Stimulated activated CD4-positive, alpha-beta T cell treated with anti-CD3 and anti-CD28 coated beads, TNF-alpha, amount 100 ng/mL, for 1 hour (primary cell): ENCODE data around the gene CEP295NL.
A peak's percentile ranks its signal among the peaks of the same experiment; 100 is the strongest.
"Not testable (repeated sequence)": the region's sequence is repeated elsewhere in the genome, so short reads cannot be mapped to it uniquely, and the experiment has no call there.

Experiments used
- DNase-seq, 3 donors: peaks; one replicate each; pipeline ENCODE4 v3.0.0-alpha.2; 2020; ENCODE audit warnings: low read depth in 3 of 3, low spot score in 1 of 3

Gene CEP295NL

DNA sequence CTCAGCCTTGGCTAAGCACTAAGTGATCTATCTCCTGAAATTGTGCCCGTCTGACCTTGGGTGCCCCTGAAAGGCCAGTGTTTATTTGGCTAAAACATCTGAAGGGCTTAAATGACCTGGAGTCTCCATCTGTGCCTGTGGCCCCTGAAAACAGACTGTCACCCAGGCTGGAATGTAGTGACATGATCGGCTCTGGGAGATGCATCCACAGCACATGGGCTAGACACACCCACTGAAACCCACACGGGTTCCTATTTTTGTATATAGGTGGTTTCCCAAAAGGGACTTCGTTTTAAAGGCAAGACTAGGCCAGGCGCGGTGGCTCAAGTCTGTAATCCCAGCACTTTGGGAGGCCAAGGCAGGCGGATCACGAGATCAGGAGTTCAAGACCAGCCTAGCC is 13.5 kb downstream of the CEP295NL start:
- no peak for DNase-seq

DNA sequence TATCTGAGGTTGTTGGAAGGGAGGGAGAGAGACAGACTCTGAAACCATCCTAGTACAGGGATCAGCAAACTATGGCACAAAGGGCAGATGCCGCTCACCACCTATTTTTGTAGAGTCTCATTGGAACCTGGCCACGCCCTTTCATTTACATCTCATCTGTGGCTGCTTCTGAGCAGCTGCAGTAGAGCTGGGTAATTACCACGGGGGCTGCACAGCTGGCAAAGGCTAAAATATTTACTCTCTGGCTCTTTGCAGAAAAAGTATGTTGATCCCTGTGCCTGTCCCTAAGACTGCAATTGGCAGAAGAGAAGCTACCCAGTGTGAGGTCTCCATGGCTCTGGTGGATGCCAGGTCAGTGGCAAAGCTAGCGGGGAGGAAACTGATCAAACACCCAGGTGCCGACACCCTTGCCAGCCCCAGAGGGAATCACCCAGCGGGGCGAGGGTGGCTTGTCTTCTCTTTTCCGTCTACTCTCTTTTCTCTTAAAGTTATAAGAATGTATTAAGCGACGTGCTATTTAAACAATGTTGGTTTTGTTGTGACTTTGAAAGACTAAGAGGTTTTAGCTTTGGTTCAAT is 14.0 kb downstream of the CEP295NL start:
- DNase-seq, result no peak

DNA sequence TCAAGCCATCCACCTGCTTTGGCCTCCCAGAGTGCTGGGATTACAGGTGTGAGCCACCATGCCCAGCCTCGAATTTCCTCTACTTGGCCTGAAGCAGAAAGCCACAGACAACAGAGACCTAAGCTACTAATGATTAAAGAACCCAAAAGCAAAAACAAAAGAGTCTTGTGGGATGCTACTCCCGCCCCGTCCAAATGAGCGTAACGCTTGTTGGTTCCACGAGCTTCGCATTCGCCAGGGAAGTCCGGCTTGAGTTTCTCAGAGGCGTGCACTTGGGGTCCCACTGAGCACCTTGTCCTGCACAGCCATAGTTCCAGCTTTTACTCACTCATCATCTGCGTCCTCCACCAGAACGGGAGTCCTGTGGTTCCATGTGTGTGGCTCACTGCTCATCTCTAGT is 16.0 kb downstream of the CEP295NL start:
- DNase-seq, result no peak

DNA sequence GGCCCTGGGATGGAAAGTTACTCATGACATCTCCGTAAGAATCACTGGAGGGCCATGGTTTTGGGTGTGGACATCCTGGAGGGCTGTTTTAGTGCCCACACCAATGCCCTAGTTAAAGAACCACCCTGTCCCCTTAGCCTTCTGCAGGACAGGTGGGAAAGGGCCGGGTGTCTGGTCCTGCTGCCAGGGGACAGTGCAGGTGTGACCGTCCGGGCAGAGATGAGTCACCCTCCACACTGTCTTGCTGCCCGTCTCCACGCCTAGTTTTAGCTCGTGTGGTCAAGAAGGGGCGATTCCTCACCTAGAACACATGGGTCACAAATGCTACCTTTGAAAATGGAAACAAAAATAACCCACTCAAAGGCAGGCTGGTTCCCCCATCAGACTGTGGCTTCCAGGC is 17.0 kb downstream of the CEP295NL start:
- no peak for DNase-seq

DNA sequence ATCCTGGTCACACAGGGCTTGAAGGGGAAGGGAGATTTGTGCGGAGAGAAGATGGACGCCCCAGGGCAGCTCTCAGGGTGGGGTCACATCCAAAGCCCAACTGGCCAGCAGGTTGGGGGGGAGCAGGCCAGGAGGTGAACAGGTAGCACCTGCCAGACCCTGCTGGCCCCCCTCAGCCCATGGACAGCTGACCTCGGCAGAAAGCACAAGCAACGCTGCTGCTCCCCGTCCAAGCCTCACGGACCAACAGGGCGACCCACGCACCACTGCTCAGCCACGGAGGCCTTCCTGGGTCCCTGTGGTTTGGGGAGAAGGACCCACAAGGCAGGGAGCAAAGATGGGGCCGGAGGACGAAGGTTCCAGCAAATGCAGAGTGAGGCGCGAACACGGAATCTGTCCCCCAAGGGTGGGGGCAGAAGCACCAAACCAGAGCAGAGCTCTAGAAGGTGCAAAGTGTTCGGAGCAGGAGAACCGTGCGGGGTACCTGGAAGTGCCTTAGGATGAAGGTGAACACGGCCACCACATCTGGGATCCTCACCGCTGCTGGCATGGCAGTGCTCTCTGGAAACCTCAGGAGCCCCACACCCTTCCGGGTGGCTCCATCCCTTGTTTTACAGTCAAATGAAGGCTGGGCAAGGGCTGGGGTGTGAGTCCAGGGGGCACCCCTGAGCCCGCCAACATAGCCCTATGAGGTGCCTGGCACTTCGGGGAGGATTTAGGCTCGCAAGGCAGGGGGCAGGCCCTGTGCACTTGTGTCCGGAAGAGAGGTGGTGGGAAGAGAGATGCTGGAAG is 17.9 kb downstream of the CEP295NL start:
- DNase-seq, result no peak

DNA sequence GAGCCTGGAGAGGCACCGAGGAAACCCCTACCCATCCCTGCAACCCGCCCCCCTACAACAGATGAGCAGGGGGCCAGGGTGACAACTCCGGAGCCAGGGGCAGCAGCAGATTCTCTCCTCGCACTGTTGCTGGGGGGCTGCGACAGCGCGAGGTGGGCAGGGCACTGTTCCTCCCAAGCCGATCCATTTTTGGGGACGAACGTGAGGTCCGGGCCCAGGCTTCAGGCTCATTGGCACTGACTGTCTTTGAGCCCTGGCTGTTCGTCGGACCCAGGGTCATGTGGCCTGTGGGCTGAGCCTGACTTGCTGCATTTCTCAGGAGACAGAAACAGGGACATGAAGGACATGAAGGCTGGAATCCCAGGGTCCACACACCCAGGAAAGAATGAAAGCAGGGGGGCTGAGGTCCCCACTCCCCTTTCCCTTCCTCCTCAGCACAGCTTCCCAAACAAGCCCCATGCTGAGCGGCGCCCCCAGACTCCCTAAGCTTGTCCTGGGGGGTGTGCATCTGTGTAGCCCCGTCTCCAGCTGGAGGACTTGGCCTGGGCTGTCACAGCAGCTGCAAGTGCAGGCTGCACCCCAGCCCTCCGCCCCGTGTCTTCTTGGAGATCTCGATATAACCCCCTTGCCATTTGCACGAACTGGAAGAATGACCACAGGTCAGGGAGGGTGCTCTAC is 18.7 kb downstream of the CEP295NL start:
- DNase-seq, result no peak

DNA sequence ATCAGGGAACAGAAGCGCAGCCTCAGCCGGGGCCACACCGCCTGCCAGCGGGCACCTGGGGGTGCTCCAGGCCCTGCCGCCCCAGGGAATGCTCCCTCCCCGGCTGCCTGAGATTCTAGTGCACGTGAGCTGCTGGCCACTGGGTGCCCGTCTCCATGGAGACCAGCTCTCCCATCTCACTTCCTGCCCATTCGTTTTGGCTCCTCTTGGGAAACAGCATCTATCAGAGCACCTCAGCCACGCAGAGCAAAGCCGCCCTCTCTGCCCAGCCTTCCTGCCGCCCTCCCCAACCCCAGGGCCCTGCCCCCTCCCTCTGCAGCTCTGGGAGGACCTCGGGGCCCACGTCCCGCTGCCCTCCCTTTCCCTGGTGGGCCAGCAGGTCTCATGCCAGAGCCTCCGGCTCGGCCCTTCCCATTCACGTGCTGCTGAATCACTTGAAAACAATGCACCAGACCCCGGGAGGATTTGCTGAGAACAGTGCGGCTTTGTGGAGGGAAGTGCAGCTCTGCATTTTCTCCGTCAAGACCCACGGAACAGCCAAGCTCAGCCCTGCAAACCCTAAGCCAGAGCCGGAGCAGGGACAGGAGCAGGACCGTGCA is 19.4 kb downstream of the CEP295NL start:
- DNase-seq, result no peak

DNA sequence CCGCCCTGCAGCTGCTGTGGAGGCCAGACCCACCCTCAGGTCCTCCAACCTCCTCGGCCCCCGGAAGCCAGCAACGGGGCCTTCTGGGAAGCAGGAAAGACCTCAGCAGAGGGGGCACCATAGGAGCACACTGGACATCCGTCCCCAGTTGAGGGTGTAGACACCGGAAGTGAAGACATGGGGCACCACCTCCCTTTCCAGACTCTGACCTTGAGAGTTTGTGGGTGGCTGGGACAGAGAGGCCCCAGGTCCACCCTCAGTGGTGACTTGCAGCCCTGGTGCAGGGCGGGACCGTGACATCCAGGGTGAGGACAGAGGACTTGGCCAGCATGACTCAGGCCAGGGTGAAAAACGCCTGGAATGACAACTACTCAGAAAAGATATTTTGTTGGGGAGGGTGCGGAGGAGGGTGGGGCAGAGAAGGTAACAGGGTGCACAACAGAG is 19.9 kb downstream of the CEP295NL start:
- no peak for DNase-seq

DNA sequence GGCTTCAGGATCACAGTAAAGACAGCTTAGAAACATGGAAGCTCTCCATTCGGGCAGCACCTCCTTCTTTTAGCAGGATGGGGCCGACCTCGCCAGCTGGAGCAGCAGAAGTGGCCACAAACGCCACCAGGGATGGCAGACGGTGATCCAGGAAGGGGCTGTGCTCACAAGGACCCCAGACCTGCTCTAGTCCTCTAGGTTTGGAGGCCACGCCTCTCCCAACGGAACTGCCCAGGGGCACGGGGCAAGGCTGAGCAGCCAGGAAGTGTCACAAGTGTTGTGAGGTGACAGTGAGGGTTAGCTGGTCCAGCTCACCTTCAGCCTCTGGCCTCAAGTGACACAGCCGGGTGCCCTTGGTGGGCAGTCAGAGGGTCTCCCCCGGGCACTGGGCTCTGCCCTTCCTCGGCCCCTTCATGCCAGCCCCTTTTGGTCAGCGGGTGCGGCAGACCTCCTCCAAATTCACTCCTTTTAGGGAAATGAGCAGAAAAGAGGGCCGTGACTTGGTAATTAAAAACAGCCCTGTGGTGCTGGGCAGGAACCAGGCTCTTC is 20.4 kb downstream of the CEP295NL start:
- DNase-seq, result no peak

DNA sequence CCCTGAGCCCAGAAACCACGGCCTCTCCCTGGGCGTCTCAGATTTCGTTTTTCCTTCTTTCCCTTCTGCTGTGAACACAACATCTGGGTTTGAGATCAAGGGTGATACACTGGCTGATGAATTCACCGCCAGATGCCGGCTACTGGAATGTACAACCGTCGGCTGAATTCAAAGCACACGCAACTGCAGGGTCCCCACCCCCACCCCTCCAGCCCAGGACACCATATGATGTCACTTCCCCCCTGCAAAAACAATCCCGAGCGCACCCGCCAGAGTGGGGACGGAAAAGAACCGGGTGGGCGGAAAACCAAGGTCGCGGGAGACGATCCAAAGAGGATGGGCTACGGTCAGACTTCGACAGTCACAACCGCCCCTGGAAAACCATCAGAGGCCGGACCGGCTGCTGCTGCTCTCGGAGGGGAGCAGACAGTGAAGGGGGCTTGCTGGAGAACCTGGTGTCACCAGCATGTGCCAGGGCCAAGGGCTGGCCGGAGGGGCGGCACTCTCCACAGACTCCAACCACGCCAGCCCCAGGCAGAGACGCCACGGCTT is 23.3 kb downstream of the CEP295NL start:
- peak in 1 of 3 donors; percentile 8 for DNase-seq

DNA sequence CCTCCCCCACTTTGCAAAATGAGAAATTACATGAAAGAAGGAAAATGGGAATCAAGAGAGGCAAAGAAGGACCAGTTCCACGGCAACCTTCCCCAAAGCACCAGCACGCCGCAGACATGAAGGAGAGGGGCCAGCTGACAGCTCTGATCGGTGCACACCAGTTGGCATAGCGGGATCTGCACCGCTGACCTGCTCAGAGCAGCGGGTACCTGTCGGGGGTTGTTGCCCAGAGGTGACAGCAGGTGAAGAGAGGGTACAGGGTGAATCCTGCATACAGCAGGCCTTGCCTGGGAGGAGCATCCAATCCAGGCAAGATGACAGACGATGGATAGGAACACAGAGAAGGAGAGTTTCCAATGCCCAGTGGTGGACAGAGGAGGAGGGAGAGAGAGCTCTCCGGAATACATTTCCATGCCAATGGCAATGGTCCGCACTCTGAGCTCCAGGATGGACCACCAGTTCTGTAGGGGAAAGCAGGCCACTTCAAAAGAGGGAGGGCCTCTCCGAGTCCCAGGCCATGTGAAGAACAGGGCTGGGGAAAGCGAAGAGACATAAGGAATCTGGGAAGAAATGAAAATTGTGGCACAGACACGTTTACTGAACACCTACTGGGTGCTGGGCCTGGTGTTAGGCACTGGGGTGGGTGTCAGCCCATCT is 24.0 kb downstream of the CEP295NL start:
- DNase-seq, result no peak

DNA sequence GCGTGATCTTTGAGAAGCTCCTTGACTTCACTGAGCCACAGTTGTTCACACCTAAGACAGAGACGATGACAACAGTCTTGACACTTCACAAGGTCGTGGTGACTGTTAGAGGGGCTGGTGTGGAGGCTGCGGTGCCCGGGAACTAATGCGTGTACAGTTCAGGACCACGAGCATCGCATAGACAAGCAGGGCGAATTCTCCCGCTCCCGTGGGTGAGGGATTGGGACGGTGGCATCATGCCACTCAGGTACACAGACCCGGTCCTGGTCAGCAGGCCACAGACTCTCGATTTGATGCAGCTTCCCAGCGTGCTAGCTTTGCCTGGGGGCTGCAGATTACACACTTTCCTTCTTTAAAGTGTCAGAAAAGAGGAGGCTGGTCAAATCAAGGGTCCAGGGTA is 24.7 kb downstream of the CEP295NL start:
- DNase-seq, result no peak

DNA sequence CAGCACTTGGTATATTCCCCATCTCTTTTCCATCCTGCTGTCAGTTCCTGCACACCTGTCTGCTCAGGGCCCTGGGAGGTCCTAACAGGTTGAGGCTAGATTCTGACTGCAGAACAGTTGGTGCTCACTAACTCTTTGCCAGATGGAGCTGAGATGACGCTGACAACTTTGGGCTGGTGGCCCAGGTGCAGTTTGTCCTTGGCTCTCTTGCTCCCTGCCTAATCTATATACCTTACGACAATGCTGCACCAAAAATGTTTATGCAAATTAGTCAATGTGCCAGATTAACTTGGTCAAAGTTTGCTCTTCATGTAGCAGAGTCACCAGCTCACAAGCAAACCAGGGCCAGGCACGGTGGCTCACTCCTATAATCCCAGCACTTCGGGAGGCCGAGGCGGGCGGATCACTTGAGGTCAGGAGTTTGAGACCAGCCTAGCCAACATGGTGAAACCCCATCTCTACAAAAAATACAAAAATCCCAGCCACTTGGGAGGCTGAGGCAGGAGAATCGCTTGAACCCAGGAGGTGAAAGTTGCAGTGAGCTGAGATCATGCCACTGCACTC is 26.0 kb downstream of the CEP295NL start:
- DNase-seq, result not testable (repeated sequence)

DNA sequence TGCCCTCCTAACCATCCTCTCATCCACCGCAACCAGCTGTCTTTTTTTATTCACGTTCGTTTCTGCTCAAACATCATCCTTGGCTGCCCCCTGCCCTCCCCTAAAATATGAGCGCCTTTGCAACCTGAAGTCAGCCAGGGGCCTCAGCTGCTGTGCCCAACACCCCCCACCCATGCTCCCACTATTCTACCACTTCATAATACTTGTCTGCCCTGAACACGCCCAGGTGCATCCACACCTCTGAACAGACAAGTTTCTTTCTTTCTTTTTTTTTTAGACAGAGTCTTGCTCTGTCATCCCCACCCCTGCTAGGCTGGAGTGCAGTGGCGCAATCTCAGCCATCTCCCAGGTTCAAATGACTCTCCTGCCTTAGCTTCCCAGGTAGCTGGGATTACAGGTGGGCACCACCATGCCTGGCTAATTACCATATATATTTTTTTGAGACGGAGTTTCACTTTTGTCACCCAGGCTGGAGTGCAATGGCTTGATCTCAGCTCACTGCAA is 26.9 kb downstream of the CEP295NL start:
- no peak for DNase-seq

DNA sequence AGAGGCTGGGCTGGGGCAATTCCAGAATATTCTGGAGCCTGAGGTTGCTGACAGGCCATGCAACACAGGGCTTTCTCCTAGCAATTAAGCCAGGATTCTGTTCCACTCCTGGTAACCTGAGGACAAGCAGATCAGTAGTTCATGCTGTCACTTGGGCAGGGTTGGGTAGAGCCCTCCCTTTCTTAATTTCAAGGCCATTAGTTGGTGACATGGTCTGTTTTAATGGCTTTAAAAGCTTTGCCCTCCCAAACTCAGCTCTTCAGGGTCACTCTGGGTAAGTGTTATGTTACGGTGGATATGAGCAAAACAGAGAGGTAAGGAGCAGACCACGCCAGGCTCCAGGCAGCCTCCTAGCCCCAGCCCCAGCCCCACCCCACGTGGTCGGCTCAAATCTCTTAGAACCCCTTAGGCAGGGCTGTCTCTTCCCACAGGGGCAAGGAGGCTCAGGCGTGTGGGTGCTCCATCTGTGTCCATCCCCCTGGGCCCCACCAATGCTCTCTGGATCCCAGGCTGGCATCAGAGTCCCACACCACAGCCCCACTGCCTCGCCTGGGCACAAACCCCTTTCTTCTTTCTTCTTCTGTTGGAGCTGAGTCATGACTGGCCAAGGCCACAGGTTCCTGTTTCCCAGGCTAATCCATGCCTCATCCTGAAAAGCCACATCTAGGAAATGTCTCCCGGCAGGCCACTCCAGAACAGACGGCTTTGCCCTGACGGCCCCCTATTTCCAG is 27.5 kb downstream of the CEP295NL start:
- no peak for DNase-seq

DNA sequence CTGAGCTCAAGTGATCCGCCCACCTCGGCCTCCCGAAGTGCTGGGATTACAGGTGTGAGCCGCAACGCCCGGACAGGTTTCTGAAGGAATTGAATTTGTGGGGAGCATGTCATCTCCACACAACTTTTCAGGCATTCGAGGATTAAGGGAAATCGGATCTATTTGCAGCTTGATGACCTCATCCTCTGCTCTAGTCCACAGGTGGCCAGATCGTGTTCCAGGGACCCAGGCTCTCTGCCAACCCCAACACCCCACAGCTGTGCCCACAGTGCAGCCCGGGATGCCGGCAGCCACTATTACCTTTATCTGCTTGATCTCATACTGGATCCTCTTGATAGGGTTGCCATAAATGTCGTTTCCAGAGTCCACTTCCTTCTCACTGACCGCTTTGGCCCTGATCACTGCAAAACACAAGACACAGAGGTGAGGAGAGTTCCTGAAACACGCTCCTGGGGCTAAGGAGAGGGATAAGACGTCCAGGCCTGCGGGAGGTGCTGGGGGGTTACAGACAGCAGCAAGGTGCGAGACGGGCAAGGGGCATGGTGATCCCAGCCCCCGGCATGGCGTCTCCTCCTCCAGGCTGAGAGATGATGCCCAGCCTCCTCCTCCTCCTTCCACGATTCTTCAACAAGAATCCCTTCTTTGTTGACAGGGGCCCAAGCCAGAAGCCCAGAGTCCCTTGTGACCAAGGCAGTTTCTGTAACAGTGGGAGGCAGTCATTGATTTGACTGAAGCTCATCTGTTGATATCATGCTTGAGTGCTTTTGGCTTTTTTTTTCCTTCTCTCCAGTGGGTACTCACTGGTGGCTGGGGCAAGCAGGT is 29.3 kb downstream of the CEP295NL start:
- no peak for DNase-seq

DNA sequence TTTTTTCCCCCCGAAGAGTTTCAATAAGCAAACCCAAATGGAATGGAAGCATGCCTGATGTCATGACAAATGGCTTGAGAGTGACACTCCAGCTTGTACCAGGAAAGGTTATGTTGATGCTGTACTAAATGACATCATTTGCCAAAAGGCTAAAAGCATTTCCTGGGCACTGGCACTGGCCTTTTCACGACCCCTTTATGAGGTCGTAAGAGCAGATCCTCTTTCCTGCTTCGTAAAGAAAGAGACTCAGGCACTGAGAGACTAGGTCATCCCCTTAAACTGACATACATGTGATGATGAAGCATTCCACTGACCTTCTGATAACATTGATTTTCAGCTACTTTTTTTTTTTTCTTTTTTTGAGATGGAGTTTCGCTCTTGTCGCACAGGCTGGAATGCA is 30.5 kb downstream of the CEP295NL start:
- DNase-seq, result no peak

DNA sequence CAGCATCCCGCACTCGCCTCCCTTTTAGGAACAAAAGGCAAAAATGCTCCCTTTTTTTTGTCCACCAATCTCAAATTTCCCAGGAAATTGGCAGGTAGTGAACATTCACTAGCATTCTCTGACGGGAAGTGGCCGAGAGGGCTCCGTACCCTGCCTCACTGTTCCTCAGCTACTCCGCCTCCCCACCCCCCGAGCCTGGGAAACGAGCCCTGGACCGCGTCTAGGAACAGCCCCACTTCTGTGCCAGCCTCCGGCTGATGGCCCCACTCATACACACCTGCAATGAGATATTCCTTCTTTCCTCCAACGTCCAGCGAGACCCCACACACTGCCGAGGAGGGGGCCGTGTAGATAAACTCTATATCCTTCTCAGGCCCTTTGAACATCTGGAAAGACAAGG is 32.4 kb downstream of the CEP295NL start:
- DNase-seq, result no peak

DNA sequence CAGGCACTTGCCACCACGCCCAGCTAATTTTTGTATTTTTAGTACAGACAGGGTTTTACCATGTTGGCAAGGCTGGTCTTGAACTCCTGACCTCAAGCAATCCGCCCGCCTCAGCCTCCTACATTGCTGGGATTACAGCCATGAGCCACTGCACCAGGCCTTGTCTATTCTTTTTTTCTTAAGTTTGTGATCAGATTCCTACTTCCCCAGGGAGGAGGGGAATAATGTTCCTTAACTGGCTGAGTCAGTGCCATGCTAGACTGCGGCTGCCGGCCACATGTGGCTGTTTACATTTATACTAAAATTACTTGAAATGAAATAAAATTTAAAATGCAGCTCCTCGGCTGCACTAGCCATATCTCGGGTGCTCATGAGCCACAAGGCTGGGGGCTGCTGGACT is 34.6 kb downstream of the CEP295NL start:
- no peak for DNase-seq
